Mucosa of descending colon (tissue), 3 donors: ENCODE results near the gene FAM204A. TPM values are rescaled to one million over a fixed set of nuclear protein-coding genes. Genes with fewer than 3 reads are reported as not detected.

ENCODE experiments used
- ATAC-seq: fragments of 200-7000 bp; cut with Tn5 transposase; one replicate; pipeline ENCODE4 v1.9.1; 2020; ENCODE audit warnings: mild to moderate bottlenecking, moderate library complexity
- DNase-seq, 3 donors: peaks; one replicate each; pipeline ENCODE4 v3.0.0-alpha.2; 2020
- H3K36me3 ChIP-seq: fragments of 200-600 bp; one replicate; pipeline ENCODE4 v1.8.0; 2021; ENCODE audit warnings: low read depth, mild to moderate bottlenecking
- H3K4me1 ChIP-seq: fragments of 200-600 bp; one replicate; pipeline ENCODE4 v1.8.0; 2021; ENCODE audit warnings: low read depth, mild to moderate bottlenecking
- H3K4me3 ChIP-seq: fragments of 200-600 bp; one replicate; pipeline ENCODE4 v1.8.0; 2021; ENCODE audit warnings: mild to moderate bottlenecking
- H3K9me3 ChIP-seq: fragments of 200-600 bp; one replicate; pipeline ENCODE4 v1.8.0; 2021; ENCODE audit warnings: mild to moderate bottlenecking
- CTCF ChIP-seq: fragments of 200-600 bp; IDR thresholded peaks from one replicate; pipeline ENCODE4 v1.8.0; 2022; ENCODE audit warnings: antibody characterized with exemption, mild to moderate bottlenecking
- intact Hi-C, 2 donors: fragments of 100-400 bp; cut with DNase I in 1 of 2; cut with micrococcal nuclease in 1 of 2; formaldehyde crosslinking; loops; one replicate each; pipeline versions ENCODE4 v1.11.0 to v1.11.1; 2022; cut with DNase I, micrococcal nuclease
- total RNA-seq, 3 donors: library from RNA; stranded (reverse); fragmentation: NEBNext Ultra II Directional in 2 of 3; extraction: Animal tissue kit (Norgen Biotek cat#: 25700) in 2 of 3; gene quantifications; one replicate each; pipeline versions ENCODE4 v1.2.1 to v1.2.4, GENCODE V29; 2021 to 2023
- donor health status: DM: no; HTN: no; CAD: no; lungs with moderate emphysema.
- donor health status: DM: no; HTN: no; CAD: no.
- donor health status: DM: no; HTN: yes; CAD: no.

The FAM204A gene
- total RNA-seq, 3 donors from 2014 or later: 45.2 to 79.8 (median 51.1) TPM

- no peaks in the 10 kb centered on the region for H3K4me1 ChIP-seq
- intact Hi-C loops: no loop called here
- DNase-seq (no peak), ATAC-seq (no peak)
- no peaks in the 10 kb centered on the region for H3K9me3 ChIP-seq
- H3K4me3 ChIP-seq: no peak overlapping the region
- no peak for TF ChIP-seq CTCF
- no peaks in the 10 kb centered on the region for H3K36me3 ChIP-seq
Observed at GRCh38 chr10:118332948-118333710, 9.0 kb downstream of the FAM204A start.

GRCh38 chr10:118332236-118332635 lies 9.9 kb downstream of the FAM204A start:
- ATAC-seq (no peak), DNase-seq (no peak)
- intact Hi-C loops: no loop called here
- Histone ChIP-seq H3K4me1 (no peaks in the 10 kb centered on the region), H3K9me3 (no peaks in the 10 kb centered on the region), H3K4me3 (no peak overlapping the region), H3K36me3 (no peaks in the 10 kb centered on the region)
- no peak for TF ChIP-seq CTCF

- ATAC-seq: no peak
- TF ChIP-seq CTCF: no peak
- H3K4me1 ChIP-seq: no peaks in the 10 kb centered on the region
- no peak for DNase-seq
- intact Hi-C loops: no loop called here
- H3K9me3 ChIP-seq: no peaks in the 10 kb centered on the region
- H3K36me3 ChIP-seq: peaks cover under 1% of the 10 kb centered on the region
- H3K4me3 ChIP-seq: no peak overlapping the region
Observed at GRCh38 chr10:118330295-118331076, 11.6 kb downstream of the FAM204A start.

GRCh38 chr10:118324140-118324539 lies 18.0 kb downstream of the FAM204A start:
- TF ChIP-seq CTCF: no peak
- ATAC-seq (no peak), DNase-seq (no peak)
- Histone ChIP-seq H3K9me3 (no peaks in the 10 kb centered on the region), H3K36me3 (peaks cover 6% of the 10 kb centered on the region), H3K4me1 (no peaks in the 10 kb centered on the region), H3K4me3 (no peak overlapping the region)
- intact Hi-C loops: no loop called here

- Histone ChIP-seq H3K36me3 (peaks cover 6% of the 10 kb centered on the region), H3K4me1 (no peaks in the 10 kb centered on the region), H3K9me3 (no peaks in the 10 kb centered on the region), H3K4me3 (no peak overlapping the region)
- DNase-seq: no peak
- intact Hi-C loops: no loop called here
- no peak for ATAC-seq
- no peak for TF ChIP-seq CTCF
Observed at GRCh38 chr10:118321724-118322575, 20.2 kb downstream of the FAM204A start.
